Muscle layer of colon (tissue), 2 donors: Measurements from ENCODE around the gene LIMK1.
A peak's percentile ranks its signal among the peaks of the same experiment; 100 is the strongest.

Experiments
- H3K27ac ChIP-seq: one replicate; pipeline ENCODE4 v1.7.0; 2013; ENCODE audit warnings: low read depth, mild to moderate bottlenecking, low read length, moderate library complexity
- H3K27me3 ChIP-seq, 2 donors: one replicate each; pipeline ENCODE4 v1.7.0; 2013; ENCODE audit warnings: low read length in 2 of 2, mild to moderate bottlenecking in 2 of 2; ENCODE audit not compliant: insufficient read depth in 2 of 2, control insufficient read depth in 1 of 2
- H3K36me3 ChIP-seq: one replicate; pipeline ENCODE4 v1.7.0; 2013; ENCODE audit warnings: mild to moderate bottlenecking, low read length; ENCODE audit not compliant: insufficient read depth
- H3K4me1 ChIP-seq: one replicate; pipeline ENCODE4 v1.7.0; 2013; ENCODE audit warnings: mild to moderate bottlenecking, low read length; ENCODE audit not compliant: insufficient read depth
- H3K4me3 ChIP-seq, 2 donors: one replicate each; pipeline ENCODE4 v1.7.0; 2013; ENCODE audit warnings: low read length in 2 of 2, low read depth in 1 of 2, mild to moderate bottlenecking in 1 of 2, moderate library complexity in 1 of 2
- H3K9ac ChIP-seq: one replicate; pipeline ENCODE4 v1.7.0; 2013; ENCODE audit warnings: low read length
- H3K9me3 ChIP-seq: one replicate; pipeline ENCODE4 v1.7.0; 2013; ENCODE audit warnings: mild to moderate bottlenecking, low read length
- donor health status: abdominal sarcoma.
- donor health status: Adenocarcinoma of cecum.

The LIMK1 gene

GRCh38 chr7:74092964-74093471, 9.4 kb downstream of the LIMK1 start:
- no peak overlapping the region for H3K9ac ChIP-seq
- H3K36me3 ChIP-seq: no peaks in the 10 kb centered on the region
- no peaks in the 10 kb centered on the region for H3K9me3 ChIP-seq
- peak overlapping the region in 1 of 2 donors; percentile 67 for H3K4me3 ChIP-seq
- no peak overlapping the region for H3K27ac ChIP-seq
- peaks cover 14% of the 10 kb centered on the region for H3K4me1 ChIP-seq
- H3K27me3 ChIP-seq: no peaks in the 10 kb centered on the region

DNA sequence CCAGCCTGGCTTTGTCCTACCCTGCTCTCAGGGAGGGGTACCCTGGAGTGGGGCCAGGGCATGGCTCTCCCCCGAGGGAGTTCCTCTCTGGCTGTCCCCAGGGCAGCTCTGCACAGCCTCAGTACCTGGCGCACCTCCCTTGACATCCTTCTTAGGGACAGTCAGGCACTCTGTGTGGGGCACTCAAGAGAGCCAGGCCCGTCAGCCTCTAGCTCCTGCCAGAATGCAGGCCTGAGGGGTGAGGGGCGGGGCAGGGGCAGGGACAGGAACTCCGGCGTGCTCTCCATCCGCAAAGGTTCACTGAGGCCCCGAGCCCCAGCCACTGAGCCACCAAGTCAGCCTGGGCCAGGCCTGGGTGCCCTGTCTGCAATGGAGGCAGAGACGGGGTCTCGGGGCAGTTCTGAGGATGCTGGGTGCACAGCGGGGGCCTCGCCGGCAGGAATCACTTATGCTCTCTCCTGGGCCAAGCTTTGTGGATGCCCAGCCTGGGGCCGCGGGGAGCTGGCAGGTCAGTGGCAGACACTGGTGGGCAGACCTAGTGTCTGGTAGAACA, 10.1 kb downstream of the LIMK1 start:
- no peaks in the 10 kb centered on the region for H3K27me3 ChIP-seq
- no peaks in the 10 kb centered on the region for H3K36me3 ChIP-seq
- H3K27ac ChIP-seq: no peak overlapping the region
- H3K9me3 ChIP-seq: no peaks in the 10 kb centered on the region
- H3K4me1 ChIP-seq: peaks cover 14% of the 10 kb centered on the region
- H3K4me3 ChIP-seq: peak overlapping the region in 1 of 2 donors; percentile 67
- H3K9ac ChIP-seq: peak overlapping the region; percentile 20

DNA sequence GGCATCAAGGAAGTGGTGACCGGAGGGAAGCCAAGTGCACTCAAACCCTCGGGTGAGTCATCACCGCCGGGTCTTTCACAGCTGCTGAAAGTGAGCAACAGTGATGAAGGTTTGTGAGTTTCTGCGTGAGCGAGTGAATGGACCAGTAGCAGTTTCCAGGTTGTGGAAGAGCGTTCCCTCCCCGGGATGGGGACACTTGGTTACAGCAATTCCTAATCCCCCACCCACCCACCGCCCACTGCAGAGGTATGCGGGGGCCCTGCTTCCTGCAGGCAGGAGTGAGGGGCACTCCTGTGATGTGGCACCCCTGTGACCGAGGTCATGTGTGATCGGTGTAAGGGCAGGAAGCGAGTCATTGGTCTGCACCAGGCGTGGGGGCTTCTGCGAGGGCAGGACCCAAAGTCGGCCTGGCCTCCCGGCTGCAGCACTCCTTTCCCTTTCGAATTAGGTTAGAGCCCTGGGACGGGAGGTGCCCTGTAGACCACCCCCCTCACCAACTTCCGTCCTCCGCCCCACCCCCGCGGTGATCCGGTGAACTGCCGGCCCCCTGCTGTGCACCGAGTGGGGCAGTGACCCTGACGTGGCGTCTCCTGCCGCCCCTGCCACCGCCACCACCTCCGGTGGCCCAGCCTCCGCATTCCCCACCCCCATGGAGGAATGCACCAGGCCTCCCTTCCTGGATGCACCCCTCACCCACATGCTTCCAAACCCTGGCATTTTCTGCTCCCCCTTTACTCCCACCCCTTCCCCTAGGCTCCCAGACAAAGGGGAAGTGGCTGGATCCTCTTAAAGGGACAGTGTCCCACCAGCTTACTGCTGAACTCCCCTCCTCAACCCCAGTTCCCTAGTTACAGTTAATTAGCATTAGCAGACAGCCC, 10.9 kb downstream of the LIMK1 start:
- Histone ChIP-seq H3K4me1 (peaks cover 14% of the 10 kb centered on the region), H3K9ac (peak overlapping the region; percentile 20), H3K27me3 (no peaks in the 10 kb centered on the region), H3K9me3 (no peaks in the 10 kb centered on the region), H3K27ac (peak overlapping the region; percentile 2), H3K36me3 (no peaks in the 10 kb centered on the region), H3K4me3 (peak overlapping the region; percentile 43 to 67)

GRCh38 chr7:74095135-74095534, 11.5 kb downstream of the LIMK1 start:
- Histone ChIP-seq H3K4me1 (peaks cover 14% of the 10 kb centered on the region), H3K36me3 (no peaks in the 10 kb centered on the region), H3K27ac (peak overlapping the region; percentile 2), H3K9me3 (no peaks in the 10 kb centered on the region), H3K4me3 (peak overlapping the region; percentile 18 to 67), H3K27me3 (no peaks in the 10 kb centered on the region), H3K9ac (no peak overlapping the region)

- no peak overlapping the region for H3K27ac ChIP-seq
These were observed 14.5 kb downstream of the LIMK1 start for GRCh38 chr7:74097937-74098614.

DNA sequence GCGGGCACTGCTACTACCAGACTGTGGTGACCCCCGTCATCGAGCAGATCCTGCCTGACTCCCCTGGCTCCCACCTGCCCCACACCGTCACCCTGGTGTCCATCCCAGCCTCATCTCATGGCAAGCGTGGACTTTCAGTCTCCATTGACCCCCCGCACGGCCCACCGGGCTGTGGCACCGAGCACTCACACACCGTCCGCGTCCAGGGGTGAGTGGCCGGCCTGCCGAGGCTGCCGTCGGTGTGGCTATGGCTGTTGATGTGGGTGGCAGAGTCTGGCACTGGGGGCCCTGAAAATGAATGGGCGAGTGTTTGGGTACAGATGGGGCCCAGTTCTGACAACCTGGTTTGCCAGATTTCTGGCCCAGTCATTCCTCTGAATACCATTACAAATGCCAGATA, 15.4 kb downstream of the LIMK1 start:
- Histone ChIP-seq H3K9ac (no peak overlapping the region), H3K9me3 (no peaks in the 10 kb centered on the region), H3K36me3 (no peaks in the 10 kb centered on the region), H3K4me1 (peaks cover 4% of the 10 kb centered on the region), H3K27me3 (no peaks in the 10 kb centered on the region), H3K4me3 (no peak overlapping the region), H3K27ac (no peak overlapping the region)

More at GRCh38 chr7:74097937-74098614, 14.5 kb downstream of the LIMK1 start:
- no peaks in the 10 kb centered on the region for H3K9me3 ChIP-seq
- no peak overlapping the region for H3K9ac ChIP-seq
- H3K4me3 ChIP-seq: no peak overlapping the region
- H3K4me1 ChIP-seq: peaks cover 13% of the 10 kb centered on the region
- H3K36me3 ChIP-seq: no peaks in the 10 kb centered on the region
- H3K27me3 ChIP-seq: no peaks in the 10 kb centered on the region

DNA sequence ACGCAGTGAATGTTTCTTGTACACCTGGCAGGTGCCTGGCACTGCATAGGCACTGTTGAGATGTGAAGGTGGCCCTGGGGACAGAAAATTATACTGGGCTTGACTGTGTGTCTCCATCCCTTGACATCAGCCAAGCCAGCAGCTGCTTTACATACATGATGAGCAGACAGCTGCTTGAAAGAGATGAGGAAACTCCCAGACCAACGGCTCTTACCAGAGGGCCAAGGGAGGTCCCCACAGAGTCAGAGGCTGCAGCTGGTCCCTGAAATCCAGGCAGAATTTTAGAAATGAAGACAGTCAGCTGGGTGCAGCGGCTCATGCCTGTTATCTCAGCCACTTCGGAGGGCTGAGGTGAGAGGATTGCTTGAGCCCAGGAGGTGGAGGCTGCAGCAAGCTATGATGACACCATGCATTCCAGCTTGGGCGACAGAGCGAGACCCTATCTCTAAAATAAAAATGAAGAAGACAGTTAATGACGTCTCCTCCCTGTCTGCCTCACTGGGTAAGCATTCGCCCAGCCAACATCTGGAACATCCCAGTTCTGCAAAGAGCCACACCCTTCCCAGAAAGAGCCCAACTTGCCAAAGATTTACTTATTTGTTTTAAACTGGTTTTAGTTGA, 17.6 kb downstream of the LIMK1 start:
- H3K27ac ChIP-seq: no peak overlapping the region
- H3K27me3 ChIP-seq: no peaks in the 10 kb centered on the region
- H3K9me3 ChIP-seq: no peaks in the 10 kb centered on the region
- H3K9ac ChIP-seq: no peak overlapping the region
- no peaks in the 10 kb centered on the region for H3K4me1 ChIP-seq
- H3K4me3 ChIP-seq: no peak overlapping the region
- peaks cover 8% of the 10 kb centered on the region for H3K36me3 ChIP-seq

GRCh38 chr7:74103219-74103772, 19.7 kb downstream of the LIMK1 start:
- no peaks in the 10 kb centered on the region for H3K9me3 ChIP-seq
- no peaks in the 10 kb centered on the region for H3K27me3 ChIP-seq
- H3K27ac ChIP-seq: no peak overlapping the region
- H3K4me1 ChIP-seq: no peaks in the 10 kb centered on the region
- H3K4me3 ChIP-seq: no peak overlapping the region
- H3K36me3 ChIP-seq: peaks cover 25% of the 10 kb centered on the region
- no peak overlapping the region for H3K9ac ChIP-seq

DNA sequence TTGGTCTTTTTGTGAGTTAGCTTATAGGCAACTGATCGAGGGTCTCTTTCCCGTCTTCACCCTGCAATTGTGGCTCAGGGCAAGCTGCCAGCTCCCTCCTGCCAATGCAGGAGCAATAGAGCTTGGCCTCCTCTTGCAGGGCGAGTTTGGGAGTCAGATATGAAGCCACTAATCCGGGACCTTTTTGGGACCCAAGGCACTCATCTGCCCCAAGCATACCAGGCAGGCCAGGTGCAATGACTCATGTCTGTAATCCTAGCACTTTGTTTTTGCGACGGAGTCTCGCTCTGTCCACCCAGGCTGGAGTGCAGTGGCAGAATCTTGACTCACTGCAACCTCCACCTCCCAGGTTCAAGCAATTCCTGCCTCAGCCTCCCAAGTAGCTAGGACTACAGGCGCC, 21.1 kb downstream of the LIMK1 start:
- Histone ChIP-seq H3K36me3 (peaks cover 26% of the 10 kb centered on the region), H3K9ac (no peak overlapping the region), H3K27ac (no peak overlapping the region), H3K4me3 (no peak overlapping the region), H3K27me3 (no peaks in the 10 kb centered on the region), H3K9me3 (no peaks in the 10 kb centered on the region), H3K4me1 (no peaks in the 10 kb centered on the region)

- peaks cover 28% of the 10 kb centered on the region for H3K36me3 ChIP-seq
- no peak overlapping the region for H3K4me3 ChIP-seq
- no peaks in the 10 kb centered on the region for H3K9me3 ChIP-seq
- H3K9ac ChIP-seq: no peak overlapping the region
- no peak overlapping the region for H3K27ac ChIP-seq
- no peaks in the 10 kb centered on the region for H3K27me3 ChIP-seq
- no peaks in the 10 kb centered on the region for H3K4me1 ChIP-seq
These were observed 22.4 kb downstream of the LIMK1 start for GRCh38 chr7:74105992-74106391.

DNA sequence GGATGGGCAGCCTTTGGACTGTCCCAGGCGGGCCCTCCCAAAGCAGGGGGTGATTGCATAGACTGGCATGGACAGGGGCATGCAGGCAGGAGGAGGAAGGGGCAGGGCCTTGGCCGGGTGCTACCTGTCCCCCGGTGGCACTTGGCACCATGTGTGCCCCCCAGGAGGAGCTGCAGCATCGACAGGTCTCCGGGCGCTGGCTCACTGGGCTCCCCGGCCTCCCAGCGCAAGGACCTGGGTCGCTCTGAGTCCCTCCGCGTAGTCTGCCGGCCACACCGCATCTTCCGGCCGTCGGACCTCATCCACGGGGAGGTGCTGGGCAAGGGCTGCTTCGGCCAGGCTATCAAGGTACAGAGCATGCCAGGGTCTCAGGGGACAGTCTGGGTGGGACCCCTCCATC, 23.2 kb downstream of the LIMK1 start:
- no peaks in the 10 kb centered on the region for H3K4me1 ChIP-seq
- H3K27ac ChIP-seq: no peak overlapping the region
- H3K9ac ChIP-seq: no peak overlapping the region
- H3K27me3 ChIP-seq: no peaks in the 10 kb centered on the region
- H3K9me3 ChIP-seq: no peaks in the 10 kb centered on the region
- H3K4me3 ChIP-seq: no peak overlapping the region
- peaks cover 28% of the 10 kb centered on the region for H3K36me3 ChIP-seq
